GM23338 (cell line): ENCODE measurements around the gene NOP56.

Experiments used
- CREB1 ChIP-seq: fragments of 250-450 bp; sonication (Bioruptor Pico); IDR thresholded peaks from 2 replicates; pipeline ENCODE4 v1.5.0; 2020; ENCODE audit warnings: low read depth, mild to moderate bottlenecking, moderate library complexity
- EZH2 ChIP-seq: fragments of 200-600 bp; sonication (generic); IDR thresholded peaks from one replicate; pipeline ENCODE4 v1.8.0; 2017; ENCODE audit warnings: antibody characterized with exemption, mild to moderate bottlenecking, low read depth; ENCODE audit not compliant: unreplicated experiment
- EZH2phosphoT487 ChIP-seq: fragments of 200-600 bp; sonication (generic); IDR thresholded peaks from one replicate; pipeline ENCODE4 v1.8.1; 2018; ENCODE audit warnings: antibody characterized with exemption; ENCODE audit not compliant: unreplicated experiment
- JUNB ChIP-seq: IDR thresholded peaks from one replicate; pipeline ENCODE4 v1.6.1; 2016; ENCODE audit warnings: antibody characterized with exemption; ENCODE audit not compliant: unreplicated experiment
- POLR2AphosphoS5 ChIP-seq: IDR thresholded peaks from 2 replicates; pipeline ENCODE4 v1.6.1; 2016; ENCODE audit warnings: antibody characterized with exemption, low read depth
- STAT1 ChIP-seq: IDR thresholded peaks from one replicate; pipeline ENCODE4 v1.6.1; 2016; ENCODE audit warnings: antibody characterized with exemption; ENCODE audit not compliant: unreplicated experiment
- ZNF114 ChIP-seq: fragments of 250-450 bp; sonication (Bioruptor Pico); IDR thresholded peaks from 2 replicates; pipeline ENCODE4 v1.5.0; 2020; ENCODE audit warnings: mild to moderate bottlenecking, moderate library complexity
- TF ChIP-seq, protein P1 (sequence below), 2 experiments: fragments of 200-600 bp in 1 of 2; sonication (generic) in 1 of 2; conservative IDR thresholded peaks; 2 replicates each; pipeline versions ENCODE4 v1.5.1 to v1.6.1; 2016 to 2017; ENCODE audit warnings: antibody characterized with exemption in 2 of 2, low read depth in 2 of 2, mild to moderate bottlenecking in 2 of 2, moderate library complexity in 1 of 2
- TF ChIP-seq, protein P2 (sequence below): IDR thresholded peaks from one replicate; pipeline ENCODE4 v1.6.1; 2018; ENCODE audit warnings: antibody characterized with exemption; ENCODE audit not compliant: unreplicated experiment
- TF ChIP-seq, protein P3 (sequence below): IDR thresholded peaks from 2 replicates; pipeline ENCODE4 v1.6.1; 2016; ENCODE audit warnings: antibody characterized with exemption

DNA sequence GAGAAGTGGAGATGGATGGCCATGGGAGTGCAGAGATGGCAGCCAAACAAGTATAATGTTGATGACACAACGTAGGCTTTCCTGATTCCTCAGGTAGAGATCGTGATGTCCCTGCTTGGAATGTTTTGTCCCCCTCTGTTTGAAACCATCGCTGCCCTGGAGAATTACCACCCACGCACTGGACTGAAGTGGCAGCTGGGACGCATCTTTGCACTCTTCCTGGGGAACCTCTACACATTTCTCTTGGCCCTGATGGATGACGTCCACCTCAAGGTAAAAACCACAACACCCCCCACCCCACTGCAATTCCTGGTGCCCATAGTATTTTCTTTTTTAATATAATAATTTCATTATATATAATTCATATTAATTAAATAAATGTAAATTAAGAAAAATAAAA is 42.1 kb upstream of the NOP56 start:
- TF ChIP-seq, protein P1, sequence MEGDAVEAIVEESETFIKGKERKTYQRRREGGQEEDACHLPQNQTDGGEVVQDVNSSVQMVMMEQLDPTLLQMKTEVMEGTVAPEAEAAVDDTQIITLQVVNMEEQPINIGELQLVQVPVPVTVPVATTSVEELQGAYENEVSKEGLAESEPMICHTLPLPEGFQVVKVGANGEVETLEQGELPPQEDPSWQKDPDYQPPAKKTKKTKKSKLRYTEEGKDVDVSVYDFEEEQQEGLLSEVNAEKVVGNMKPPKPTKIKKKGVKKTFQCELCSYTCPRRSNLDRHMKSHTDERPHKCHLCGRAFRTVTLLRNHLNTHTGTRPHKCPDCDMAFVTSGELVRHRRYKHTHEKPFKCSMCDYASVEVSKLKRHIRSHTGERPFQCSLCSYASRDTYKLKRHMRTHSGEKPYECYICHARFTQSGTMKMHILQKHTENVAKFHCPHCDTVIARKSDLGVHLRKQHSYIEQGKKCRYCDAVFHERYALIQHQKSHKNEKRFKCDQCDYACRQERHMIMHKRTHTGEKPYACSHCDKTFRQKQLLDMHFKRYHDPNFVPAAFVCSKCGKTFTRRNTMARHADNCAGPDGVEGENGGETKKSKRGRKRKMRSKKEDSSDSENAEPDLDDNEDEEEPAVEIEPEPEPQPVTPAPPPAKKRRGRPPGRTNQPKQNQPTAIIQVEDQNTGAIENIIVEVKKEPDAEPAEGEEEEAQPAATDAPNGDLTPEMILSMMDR (conservative IDR thresholded peaks at IDR 0.05; ENCODE audit: low read depth in 2 of 2): no peak
- TF ChIP-seq EZH2 (no peak), POLR2AphosphoS5 (no peak), CREB1 (CRISPR knock-in tag) (no peak), STAT1 (no peak), EZH2phosphoT487 (no peak), ZNF114 (CRISPR knock-in tag) (no peak), JUNB (no peak)
- TF ChIP-seq, protein P2, sequence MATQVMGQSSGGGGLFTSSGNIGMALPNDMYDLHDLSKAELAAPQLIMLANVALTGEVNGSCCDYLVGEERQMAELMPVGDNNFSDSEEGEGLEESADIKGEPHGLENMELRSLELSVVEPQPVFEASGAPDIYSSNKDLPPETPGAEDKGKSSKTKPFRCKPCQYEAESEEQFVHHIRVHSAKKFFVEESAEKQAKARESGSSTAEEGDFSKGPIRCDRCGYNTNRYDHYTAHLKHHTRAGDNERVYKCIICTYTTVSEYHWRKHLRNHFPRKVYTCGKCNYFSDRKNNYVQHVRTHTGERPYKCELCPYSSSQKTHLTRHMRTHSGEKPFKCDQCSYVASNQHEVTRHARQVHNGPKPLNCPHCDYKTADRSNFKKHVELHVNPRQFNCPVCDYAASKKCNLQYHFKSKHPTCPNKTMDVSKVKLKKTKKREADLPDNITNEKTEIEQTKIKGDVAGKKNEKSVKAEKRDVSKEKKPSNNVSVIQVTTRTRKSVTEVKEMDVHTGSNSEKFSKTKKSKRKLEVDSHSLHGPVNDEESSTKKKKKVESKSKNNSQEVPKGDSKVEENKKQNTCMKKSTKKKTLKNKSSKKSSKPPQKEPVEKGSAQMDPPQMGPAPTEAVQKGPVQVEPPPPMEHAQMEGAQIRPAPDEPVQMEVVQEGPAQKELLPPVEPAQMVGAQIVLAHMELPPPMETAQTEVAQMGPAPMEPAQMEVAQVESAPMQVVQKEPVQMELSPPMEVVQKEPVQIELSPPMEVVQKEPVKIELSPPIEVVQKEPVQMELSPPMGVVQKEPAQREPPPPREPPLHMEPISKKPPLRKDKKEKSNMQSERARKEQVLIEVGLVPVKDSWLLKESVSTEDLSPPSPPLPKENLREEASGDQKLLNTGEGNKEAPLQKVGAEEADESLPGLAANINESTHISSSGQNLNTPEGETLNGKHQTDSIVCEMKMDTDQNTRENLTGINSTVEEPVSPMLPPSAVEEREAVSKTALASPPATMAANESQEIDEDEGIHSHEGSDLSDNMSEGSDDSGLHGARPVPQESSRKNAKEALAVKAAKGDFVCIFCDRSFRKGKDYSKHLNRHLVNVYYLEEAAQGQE: no peak
- TF ChIP-seq, protein P3, sequence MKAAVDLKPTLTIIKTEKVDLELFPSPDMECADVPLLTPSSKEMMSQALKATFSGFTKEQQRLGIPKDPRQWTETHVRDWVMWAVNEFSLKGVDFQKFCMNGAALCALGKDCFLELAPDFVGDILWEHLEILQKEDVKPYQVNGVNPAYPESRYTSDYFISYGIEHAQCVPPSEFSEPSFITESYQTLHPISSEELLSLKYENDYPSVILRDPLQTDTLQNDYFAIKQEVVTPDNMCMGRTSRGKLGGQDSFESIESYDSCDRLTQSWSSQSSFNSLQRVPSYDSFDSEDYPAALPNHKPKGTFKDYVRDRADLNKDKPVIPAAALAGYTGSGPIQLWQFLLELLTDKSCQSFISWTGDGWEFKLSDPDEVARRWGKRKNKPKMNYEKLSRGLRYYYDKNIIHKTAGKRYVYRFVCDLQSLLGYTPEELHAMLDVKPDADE: no peak
